Kidney (tissue), 14 donors: ENCODE data around the gene DAPK3. TPM values are rescaled to one million over a fixed set of nuclear protein-coding genes. Genes with fewer than 3 reads are reported as not detected.

ENCODE experiments used
- DNase-seq, 5 donors: peaks; one replicate each; pipeline ENCODE4 v3.0.0-alpha.2; 2013 to 2020
- FAIRE-seq: peaks from 2 replicates; lab custom pipeline; 2012; peaks lifted over from hg19 to GRCh38; lab: Jason Lieb, UNC
- H3K27ac ChIP-seq, 2 donors: one replicate each; pipeline ENCODE4 v1.7.0; 2013; ENCODE audit warnings: low read depth in 2 of 2, low read length in 2 of 2, inconsistent platforms in 1 of 2
- H3K27me3 ChIP-seq: one replicate; pipeline ENCODE4 v1.7.1; 2013; ENCODE audit warnings: low read length, inconsistent platforms; ENCODE audit not compliant: control insufficient read depth, insufficient read depth
- H3K36me3 ChIP-seq, 3 donors: one replicate each; pipeline versions ENCODE4 v1.7.0 to v1.7.1; 2013; ENCODE audit warnings: low read length in 3 of 3, control low read depth in 1 of 3, inconsistent platforms in 1 of 3; ENCODE audit not compliant: insufficient read depth in 3 of 3, control insufficient read depth in 2 of 3
- H3K4me1 ChIP-seq, 3 donors: one replicate each; pipeline versions ENCODE4 v1.7.0 to v1.7.1; 2013; ENCODE audit warnings: low read length in 3 of 3, inconsistent platforms in 1 of 3, low read depth in 1 of 3; ENCODE audit not compliant: control insufficient read depth in 2 of 3, insufficient read depth in 2 of 3
- H3K4me3 ChIP-seq, 3 donors: one replicate each; pipeline versions ENCODE4 v1.7.0 to v1.8.1; 2013; ENCODE audit warnings: low read length in 3 of 3, control low read depth in 1 of 3, inconsistent platforms in 1 of 3
- H3K9ac ChIP-seq, 3 donors: one replicate each; pipeline versions ENCODE4 v1.7.0 to v1.7.1; 2013; ENCODE audit warnings: low read length in 3 of 3, control low read depth in 1 of 3, inconsistent platforms in 1 of 3
- H3K9me3 ChIP-seq, 3 donors: one replicate each; pipeline versions ENCODE4 v1.7.0 to v1.7.1; 2013; ENCODE audit warnings: low read length in 3 of 3, control low read depth in 1 of 3, inconsistent platforms in 1 of 3; ENCODE audit not compliant: control insufficient read depth in 2 of 3, insufficient read depth in 1 of 3
- intact Hi-C: fragments of 100-400 bp; cut with DNase I; formaldehyde crosslinking; loops from one replicate; pipeline ENCODE4 v1.11.1; 2022
- polyA plus RNA-seq: library from polyadenylated mRNA; stranded (reverse); fragments of 350-450 nt; fragmentation: Illumina TruSeq; extraction: RNeasy Lipid Tissue Mini Kit (QIAGEN cat#74804); gene quantifications from one replicate; pipeline ENCODE4 v1.2.3, GENCODE V29; 2014; ENCODE audit warnings: low read depth, low replicate concordance; ENCODE audit not compliant: insufficient read depth
- total RNA-seq: library from RNA; stranded (reverse); fragmentation: NEBNext Ultra II Directional; extraction: Animal tissue kit (Norgen Biotek cat#: 25700); gene quantifications from one replicate; pipeline ENCODE4 v1.2.1, GENCODE V29; 2021
- TF ChIP-seq, protein P1 (sequence below): IDR thresholded peaks from 3 replicates; pipeline ENCODE4 v1.5.1; 2012; ENCODE audit warnings: mild to moderate bottlenecking, moderate library complexity, borderline replicate concordance; ENCODE audit not compliant: insufficient read depth; ENCODE audit errors: extremely low read depth
- donor health status: control.
- donor health status: control.
- donor health status: control.
- donor health status: control.
- donor health status: control.
- donor health status: DM: yes; HTN: yes; CAD: no.
- donor health status: Normal renal cell carcinoma (clear cell type).

The DAPK3 gene
- total and polyA plus RNA-seq, 2 donors from 2014 or later: 30.6 to 54.6 TPM

GRCh38 chr19:3982701-3983541, 12.0 kb upstream of the DAPK3 start:
- intact Hi-C loops: no loop called here
- no peaks in the 10 kb centered on the region for H3K9me3 ChIP-seq
- no peak overlapping the region for H3K9ac ChIP-seq
- FAIRE-seq: no peak
- no peak overlapping the region for H3K27ac ChIP-seq
- peak overlapping the region in 1 of 3 donors; percentile 76 for H3K4me3 ChIP-seq
- TF ChIP-seq, protein P1, sequence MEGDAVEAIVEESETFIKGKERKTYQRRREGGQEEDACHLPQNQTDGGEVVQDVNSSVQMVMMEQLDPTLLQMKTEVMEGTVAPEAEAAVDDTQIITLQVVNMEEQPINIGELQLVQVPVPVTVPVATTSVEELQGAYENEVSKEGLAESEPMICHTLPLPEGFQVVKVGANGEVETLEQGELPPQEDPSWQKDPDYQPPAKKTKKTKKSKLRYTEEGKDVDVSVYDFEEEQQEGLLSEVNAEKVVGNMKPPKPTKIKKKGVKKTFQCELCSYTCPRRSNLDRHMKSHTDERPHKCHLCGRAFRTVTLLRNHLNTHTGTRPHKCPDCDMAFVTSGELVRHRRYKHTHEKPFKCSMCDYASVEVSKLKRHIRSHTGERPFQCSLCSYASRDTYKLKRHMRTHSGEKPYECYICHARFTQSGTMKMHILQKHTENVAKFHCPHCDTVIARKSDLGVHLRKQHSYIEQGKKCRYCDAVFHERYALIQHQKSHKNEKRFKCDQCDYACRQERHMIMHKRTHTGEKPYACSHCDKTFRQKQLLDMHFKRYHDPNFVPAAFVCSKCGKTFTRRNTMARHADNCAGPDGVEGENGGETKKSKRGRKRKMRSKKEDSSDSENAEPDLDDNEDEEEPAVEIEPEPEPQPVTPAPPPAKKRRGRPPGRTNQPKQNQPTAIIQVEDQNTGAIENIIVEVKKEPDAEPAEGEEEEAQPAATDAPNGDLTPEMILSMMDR: no peak
- H3K4me1 ChIP-seq: peaks cover 11 to 29% (median 25%) of the 10 kb centered on the region in 3 donors
- peak in 1 of 5 donors; percentile 48 for DNase-seq
- no peaks in the 10 kb centered on the region for H3K27me3 ChIP-seq
- H3K36me3 ChIP-seq: peaks cover 4 to 63% (median 45%) of the 10 kb centered on the region in 3 donors

- DNase-seq (no peak), FAIRE-seq (no peak)
- TF ChIP-seq, protein P1: no peak
- H3K4me1 ChIP-seq: peaks cover 8 to 26% (median 25%) of the 10 kb centered on the region in 3 donors
- H3K27ac ChIP-seq: no peak overlapping the region
- no peak overlapping the region for H3K4me3 ChIP-seq
- H3K9me3 ChIP-seq: no peaks in the 10 kb centered on the region
- H3K36me3 ChIP-seq: peaks cover 4 to 70% (median 49%) of the 10 kb centered on the region in 3 donors
- H3K27me3 ChIP-seq: no peaks in the 10 kb centered on the region
- no peak overlapping the region for H3K9ac ChIP-seq
- intact Hi-C loops: no loop called here
These were observed 11.1 kb upstream of the DAPK3 start for GRCh38 chr19:3981736-3982681.

DNA sequence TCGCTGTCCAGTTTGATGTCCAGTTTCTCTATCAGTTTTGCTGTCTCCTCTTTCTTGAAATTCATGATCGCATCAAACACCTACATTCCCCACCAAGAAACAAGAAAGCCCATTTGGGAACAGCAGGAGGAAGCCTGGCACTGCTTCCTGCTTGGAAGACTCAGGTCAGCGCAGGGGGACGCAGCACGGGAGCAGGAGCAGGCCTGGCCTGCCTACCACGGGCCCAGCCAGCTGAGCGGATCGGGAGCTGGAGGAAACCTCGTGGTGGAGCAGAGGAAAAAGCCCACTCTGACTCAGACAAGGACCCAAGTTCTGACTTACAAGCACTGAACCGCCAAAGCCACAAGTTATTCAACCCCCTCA, 10.5 kb upstream of the DAPK3 start:
- TF ChIP-seq, protein P1: no peak
- Histone ChIP-seq H3K27me3 (no peaks in the 10 kb centered on the region), H3K4me1 (peaks cover 8 to 24% (median 19%) of the 10 kb centered on the region in 3 donors), H3K36me3 (peaks cover 4 to 77% (median 56%) of the 10 kb centered on the region in 3 donors), H3K27ac (no peak overlapping the region), H3K4me3 (no peak overlapping the region), H3K9ac (no peak overlapping the region), H3K9me3 (no peaks in the 10 kb centered on the region)
- DNase-seq (no peak), FAIRE-seq (no peak)
- intact Hi-C loops: no loop called here
